K562 (cell line): ENCODE measurements around the gene DOLK.

ENCODE experiments used
- NFYB ChIP-seq: IDR thresholded peaks from 2 replicates; pipeline ENCODE4 v1.6.1; 2011; ENCODE audit warnings: mild to moderate bottlenecking, moderate library complexity; ENCODE audit not compliant: insufficient read length; ENCODE audit errors: extremely low read depth
- RCOR1 ChIP-seq, 2 experiments: IDR thresholded peaks; 2 replicates each; pipeline ENCODE4 v1.6.1; 2012; ENCODE audit warnings: low read depth in 2 of 2, low read length in 2 of 2, borderline replicate concordance in 1 of 2, improper control_type of control experiment in 1 of 2
- SRSF9 ChIP-seq: fragments of 200-400 bp; formaldehyde crosslinking; IDR thresholded peaks from 2 replicates; pipeline ENCODE4 v1.6.1; 2017; ENCODE audit warnings: low read depth, low read length, borderline replicate concordance
- TEAD4 ChIP-seq, 2 experiments: sonication (generic) in 1 of 2; formaldehyde crosslinking in 1 of 2; IDR thresholded peaks; 2 replicates each; pipeline versions ENCODE4 v1.6.1 to v1.8.0; 2012 to 2022; ENCODE audit warnings: borderline replicate concordance in 1 of 2, inconsistent platforms in 1 of 2, low read length in 1 of 2, mild to moderate bottlenecking in 1 of 2, missing genetic modification reagents in 1 of 2
- ZNF184 ChIP-seq: sonication (generic); formaldehyde crosslinking; IDR thresholded peaks from 2 replicates; pipeline ENCODE4 v1.5.0; 2020; ENCODE audit warnings: missing genetic modification reagents
- ZNF274 ChIP-seq: IDR thresholded peaks from 2 replicates; pipeline ENCODE4 v1.6.1; 2011; ENCODE audit warnings: low read depth, mild to moderate bottlenecking, low read length, moderate library complexity, borderline replicate concordance
- ZNF316 ChIP-seq: fragments of 450-650 bp; IDR thresholded peaks from 2 replicates; pipeline ENCODE4 v1.6.1; 2016

GRCh38 chr9:128987805-128988204 lies 40.4 kb upstream of the DOLK start:
- TF ChIP-seq ZNF316 (no peak), TEAD4 (IDR thresholded peaks at IDR 0.05; ENCODE audit: low read length) (no peak), TEAD4 (CRISPR knock-in tag; IDR thresholded peaks at IDR 0.05; ENCODE audit: borderline replicate concordance) (no peak), ZNF274 (no peak), ZNF184 (CRISPR knock-in tag) (no peak), NFYB (no peak), RCOR1 (IDR thresholded peaks at IDR 0.05; ENCODE audit: borderline replicate concordance in 1 of 2, low read depth in 2 of 2, low read length in 2 of 2) (no peak), SRSF9 (no peak)
